ENCODE data around the gene AUH.

GRCh38 chr9:91378695-91379127 is 17.0 kb upstream of the AUH start:
- TF ChIP-seq, protein P1, sequence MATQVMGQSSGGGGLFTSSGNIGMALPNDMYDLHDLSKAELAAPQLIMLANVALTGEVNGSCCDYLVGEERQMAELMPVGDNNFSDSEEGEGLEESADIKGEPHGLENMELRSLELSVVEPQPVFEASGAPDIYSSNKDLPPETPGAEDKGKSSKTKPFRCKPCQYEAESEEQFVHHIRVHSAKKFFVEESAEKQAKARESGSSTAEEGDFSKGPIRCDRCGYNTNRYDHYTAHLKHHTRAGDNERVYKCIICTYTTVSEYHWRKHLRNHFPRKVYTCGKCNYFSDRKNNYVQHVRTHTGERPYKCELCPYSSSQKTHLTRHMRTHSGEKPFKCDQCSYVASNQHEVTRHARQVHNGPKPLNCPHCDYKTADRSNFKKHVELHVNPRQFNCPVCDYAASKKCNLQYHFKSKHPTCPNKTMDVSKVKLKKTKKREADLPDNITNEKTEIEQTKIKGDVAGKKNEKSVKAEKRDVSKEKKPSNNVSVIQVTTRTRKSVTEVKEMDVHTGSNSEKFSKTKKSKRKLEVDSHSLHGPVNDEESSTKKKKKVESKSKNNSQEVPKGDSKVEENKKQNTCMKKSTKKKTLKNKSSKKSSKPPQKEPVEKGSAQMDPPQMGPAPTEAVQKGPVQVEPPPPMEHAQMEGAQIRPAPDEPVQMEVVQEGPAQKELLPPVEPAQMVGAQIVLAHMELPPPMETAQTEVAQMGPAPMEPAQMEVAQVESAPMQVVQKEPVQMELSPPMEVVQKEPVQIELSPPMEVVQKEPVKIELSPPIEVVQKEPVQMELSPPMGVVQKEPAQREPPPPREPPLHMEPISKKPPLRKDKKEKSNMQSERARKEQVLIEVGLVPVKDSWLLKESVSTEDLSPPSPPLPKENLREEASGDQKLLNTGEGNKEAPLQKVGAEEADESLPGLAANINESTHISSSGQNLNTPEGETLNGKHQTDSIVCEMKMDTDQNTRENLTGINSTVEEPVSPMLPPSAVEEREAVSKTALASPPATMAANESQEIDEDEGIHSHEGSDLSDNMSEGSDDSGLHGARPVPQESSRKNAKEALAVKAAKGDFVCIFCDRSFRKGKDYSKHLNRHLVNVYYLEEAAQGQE (IDR thresholded peaks at IDR 0.05; ENCODE audit: insufficient replicate concordance, low read depth): no peak
- no peak for TF ChIP-seq POLR2AphosphoS5 (IDR thresholded peaks at IDR 0.05; ENCODE audit: low read depth)
- TF ChIP-seq, protein P2, sequence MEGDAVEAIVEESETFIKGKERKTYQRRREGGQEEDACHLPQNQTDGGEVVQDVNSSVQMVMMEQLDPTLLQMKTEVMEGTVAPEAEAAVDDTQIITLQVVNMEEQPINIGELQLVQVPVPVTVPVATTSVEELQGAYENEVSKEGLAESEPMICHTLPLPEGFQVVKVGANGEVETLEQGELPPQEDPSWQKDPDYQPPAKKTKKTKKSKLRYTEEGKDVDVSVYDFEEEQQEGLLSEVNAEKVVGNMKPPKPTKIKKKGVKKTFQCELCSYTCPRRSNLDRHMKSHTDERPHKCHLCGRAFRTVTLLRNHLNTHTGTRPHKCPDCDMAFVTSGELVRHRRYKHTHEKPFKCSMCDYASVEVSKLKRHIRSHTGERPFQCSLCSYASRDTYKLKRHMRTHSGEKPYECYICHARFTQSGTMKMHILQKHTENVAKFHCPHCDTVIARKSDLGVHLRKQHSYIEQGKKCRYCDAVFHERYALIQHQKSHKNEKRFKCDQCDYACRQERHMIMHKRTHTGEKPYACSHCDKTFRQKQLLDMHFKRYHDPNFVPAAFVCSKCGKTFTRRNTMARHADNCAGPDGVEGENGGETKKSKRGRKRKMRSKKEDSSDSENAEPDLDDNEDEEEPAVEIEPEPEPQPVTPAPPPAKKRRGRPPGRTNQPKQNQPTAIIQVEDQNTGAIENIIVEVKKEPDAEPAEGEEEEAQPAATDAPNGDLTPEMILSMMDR (IDR thresholded peaks at IDR 0.05; ENCODE audit: insufficient read depth, low read length): no peak
- no peak for TF ChIP-seq GABPA (IDR thresholded peaks at IDR 0.05; ENCODE audit: low read depth)
- TF ChIP-seq SPI1 (IDR thresholded peaks at IDR 0.05; ENCODE audit: borderline replicate concordance, low read depth): no peak
